Activated CD8-positive, alpha-beta T cell treated with anti-CD3 and anti-CD28 coated beads, Interleukin-2, amount 10 ng/mL, durations not matched to agents 7 days and 5 days (primary cell): ENCODE measurements around the gene ATF7. TPM values are rescaled to one million over a fixed set of nuclear protein-coding genes. Genes with fewer than 3 reads are reported as not detected.
"Not testable (repeated sequence)": the region's sequence is repeated elsewhere in the genome, so short reads cannot be mapped to it uniquely, and the experiment has no call there.

ENCODE experiments used
- ATAC-seq: fragments of 150-1000 bp; cut with Tn5 transposase; one replicate; pipeline ENCODE4 v1.10.0; 2021; ENCODE audit warnings: moderate library complexity
- CTCF ChIA-PET: fragments of 350-600 bp; sonication (Branson Sonifier 250); formaldehyde crosslinking; loops from one replicate; lab custom pipeline; 2021; ENCODE audit warnings: antibody characterized with exemption; lab: Charles Lee
- POLR2A ChIA-PET: fragments of 350-600 bp; sonication (Branson Sonifier 250); formaldehyde crosslinking; loops from one replicate; lab custom pipeline; 2021; ENCODE audit warnings: antibody characterized with exemption; lab: Charles Lee
- DNase-seq: peaks from one replicate; pipeline ENCODE4 v3.0.0-alpha.2; 2020
- H3K27ac Mint-ChIP-seq: one replicate; pipeline ENCODE4 v1.8.0; 2021; ENCODE audit warnings: mild to moderate bottlenecking, mixed read lengths
- H3K27me3 Mint-ChIP-seq: one replicate; pipeline ENCODE4 v1.8.0; 2021; ENCODE audit warnings: low read depth, mixed read lengths
- H3K36me3 Mint-ChIP-seq: one replicate; pipeline ENCODE4 v1.8.0; 2021; ENCODE audit warnings: low read depth, mixed read lengths
- H3K4me1 Mint-ChIP-seq: one replicate; pipeline ENCODE4 v1.8.0; 2021; ENCODE audit warnings: low read depth, mixed read lengths
- H3K4me3 Mint-ChIP-seq: one replicate; pipeline ENCODE4 v1.8.0; 2021; ENCODE audit warnings: mild to moderate bottlenecking, mixed read lengths
- H3K9me3 Mint-ChIP-seq: one replicate; pipeline ENCODE4 v1.8.0; 2022; ENCODE audit warnings: mixed read lengths; ENCODE audit not compliant: insufficient read depth
- total RNA-seq, 2 experiments: library from RNA; stranded (reverse); gene quantifications; one replicate each; pipeline ENCODE4 v1.2.3, GENCODE V29; 2021

Gene ATF7
- total RNA-seq, 2 experiments from 2014 or later, result 27.7 to 28.7 TPM

DNA sequence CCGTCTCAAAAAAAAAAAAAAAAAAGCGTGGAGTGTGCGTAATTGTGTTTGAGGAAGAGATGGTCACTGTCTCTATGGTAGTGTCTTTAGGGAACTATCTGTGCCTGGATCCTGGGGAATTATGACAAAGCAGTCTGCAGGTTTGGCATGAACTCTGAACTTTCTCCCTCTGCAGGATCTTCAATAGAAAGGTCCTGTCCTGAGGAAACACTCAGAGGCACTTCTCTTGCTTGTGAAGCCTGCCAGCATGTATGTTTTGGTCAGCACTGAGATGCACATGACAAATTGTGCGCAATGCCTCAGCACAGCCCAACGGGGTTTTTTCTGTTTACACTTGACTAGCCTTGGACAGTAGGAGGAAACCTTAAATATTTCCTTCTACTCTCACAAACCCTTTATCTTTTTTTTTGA lies 46.6 kb downstream of the ATF7 start:
- H3K27ac Mint-ChIP-seq, result no peak overlapping the region
- H3K4me3 Mint-ChIP-seq, result no peak overlapping the region
- peaks cover 17% of the 10 kb centered on the region for H3K4me1 Mint-ChIP-seq
- no peaks in the 10 kb centered on the region for H3K27me3 Mint-ChIP-seq
- ChIA-PET CTCF (no interaction called here), POLR2A (no interaction called here)
- no peak for ATAC-seq
- peaks cover 11% of the 10 kb centered on the region for H3K36me3 Mint-ChIP-seq
- H3K9me3 Mint-ChIP-seq, result no peaks in the 10 kb centered on the region
- no peak for DNase-seq

DNA sequence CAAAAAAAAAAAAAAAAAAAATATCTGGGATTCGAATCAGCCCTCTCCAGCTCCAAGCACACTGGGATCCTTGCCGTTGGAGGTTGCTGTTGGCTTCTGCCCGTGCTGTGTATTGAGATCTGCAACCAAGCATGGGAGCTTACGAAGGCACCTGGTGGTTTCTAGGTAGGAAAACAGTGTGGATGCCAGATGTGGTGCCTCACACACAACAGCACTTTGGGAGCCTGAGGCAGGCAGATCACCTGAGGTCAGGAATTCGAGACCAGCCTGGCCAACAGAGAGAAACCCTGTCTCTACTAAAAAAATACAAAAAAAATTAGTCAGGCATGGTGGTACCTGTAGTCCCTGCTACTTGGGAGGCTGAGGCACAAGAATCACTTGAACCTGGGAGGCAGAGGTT lies 47.4 kb downstream of the ATF7 start:
- CTCF ChIA-PET, result interaction anchor here (0.9 kb wide), 1 partner anchor 63 kb away, joined by 3 read pairs; no protein-coding TSS in a partner anchor
- Mint-ChIP-seq H3K4me1 (peaks cover 17% of the 10 kb centered on the region), H3K36me3 (peaks cover 9% of the 10 kb centered on the region), H3K9me3 (no peaks in the 10 kb centered on the region), H3K27ac (no peak overlapping the region), H3K4me3 (no peak overlapping the region), H3K27me3 (no peaks in the 10 kb centered on the region)
- ATAC-seq, result no peak
- DNase-seq, result no peak
- POLR2A ChIA-PET, result no interaction called here

DNA sequence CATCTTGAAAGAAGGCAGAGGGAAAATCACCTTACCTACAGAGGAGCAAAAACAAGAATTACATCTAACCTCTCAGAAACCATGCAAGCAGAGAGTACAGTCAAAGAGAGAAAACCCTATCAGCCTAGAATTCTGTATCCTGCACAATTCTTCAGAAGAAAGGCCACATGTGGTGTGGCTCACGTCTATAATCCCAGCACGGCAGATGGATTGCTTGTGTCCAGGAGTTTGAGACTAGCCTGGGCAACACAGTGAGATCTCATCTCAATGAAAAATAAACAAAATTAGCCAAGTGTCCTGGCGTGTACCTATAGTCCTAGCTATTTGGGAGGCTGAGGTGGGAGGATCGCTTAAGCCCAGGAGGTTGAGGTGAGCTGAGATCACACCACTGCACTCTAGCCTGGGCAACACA lies 48.2 kb downstream of the ATF7 start:
- DNase-seq, result no peak
- ChIA-PET CTCF (interaction anchor here (0.9 kb wide), 1 partner anchor 62 kb away, joined by 3 read pairs; no protein-coding TSS in a partner anchor), POLR2A (no interaction called here)
- H3K36me3 Mint-ChIP-seq, result peaks cover 9% of the 10 kb centered on the region
- H3K27ac Mint-ChIP-seq, result no peak overlapping the region
- H3K4me3 Mint-ChIP-seq, result no peak overlapping the region
- no peaks in the 10 kb centered on the region for H3K27me3 Mint-ChIP-seq
- no peak for ATAC-seq
- H3K4me1 Mint-ChIP-seq, result peaks cover 17% of the 10 kb centered on the region
- H3K9me3 Mint-ChIP-seq, result no peaks in the 10 kb centered on the region

DNA sequence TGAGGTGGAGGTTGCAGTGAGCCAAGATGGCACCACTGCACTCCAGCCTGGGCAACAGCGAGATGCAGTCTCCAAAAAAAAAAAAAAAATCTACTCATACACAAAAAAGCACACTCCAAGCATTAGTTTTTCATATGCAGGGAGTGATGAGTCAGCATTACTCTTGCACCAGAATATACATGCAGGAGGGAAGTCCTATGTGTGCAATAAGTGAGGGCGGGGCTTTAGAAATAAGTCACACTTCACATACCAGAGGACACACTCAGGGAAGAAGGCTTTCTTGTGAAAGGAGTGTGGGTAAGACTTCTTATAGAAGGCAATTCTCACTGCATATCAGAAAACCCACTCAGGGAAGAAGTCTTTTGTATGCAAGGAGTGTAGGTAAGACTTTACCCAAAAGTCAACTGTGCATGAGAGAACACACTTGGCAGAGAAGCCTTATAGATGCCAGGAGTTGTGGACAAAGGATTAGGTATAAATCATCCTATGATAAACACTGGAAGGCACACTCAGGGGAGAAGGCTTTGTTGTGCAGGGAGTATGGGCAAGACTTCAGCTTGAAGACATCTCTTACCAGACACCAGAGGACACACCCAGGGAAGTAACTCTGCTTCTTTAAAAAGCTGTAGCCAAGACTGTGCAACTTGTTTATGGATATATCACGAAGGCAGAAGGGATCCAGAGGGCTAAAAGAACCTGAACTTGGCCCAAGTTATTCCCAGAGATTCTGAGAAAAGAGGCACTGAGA lies 50.5 kb downstream of the ATF7 start:
- Mint-ChIP-seq H3K4me1 (peaks cover 34% of the 10 kb centered on the region), H3K36me3 (peaks cover 15% of the 10 kb centered on the region), H3K4me3 (no peak overlapping the region), H3K27ac (peak overlapping the region; percentile 41), H3K27me3 (no peaks in the 10 kb centered on the region), H3K9me3 (no peaks in the 10 kb centered on the region)
- POLR2A ChIA-PET, result no interaction called here
- DNase-seq (no peak), ATAC-seq (no peak)
- CTCF ChIA-PET, result no interaction called here

DNA sequence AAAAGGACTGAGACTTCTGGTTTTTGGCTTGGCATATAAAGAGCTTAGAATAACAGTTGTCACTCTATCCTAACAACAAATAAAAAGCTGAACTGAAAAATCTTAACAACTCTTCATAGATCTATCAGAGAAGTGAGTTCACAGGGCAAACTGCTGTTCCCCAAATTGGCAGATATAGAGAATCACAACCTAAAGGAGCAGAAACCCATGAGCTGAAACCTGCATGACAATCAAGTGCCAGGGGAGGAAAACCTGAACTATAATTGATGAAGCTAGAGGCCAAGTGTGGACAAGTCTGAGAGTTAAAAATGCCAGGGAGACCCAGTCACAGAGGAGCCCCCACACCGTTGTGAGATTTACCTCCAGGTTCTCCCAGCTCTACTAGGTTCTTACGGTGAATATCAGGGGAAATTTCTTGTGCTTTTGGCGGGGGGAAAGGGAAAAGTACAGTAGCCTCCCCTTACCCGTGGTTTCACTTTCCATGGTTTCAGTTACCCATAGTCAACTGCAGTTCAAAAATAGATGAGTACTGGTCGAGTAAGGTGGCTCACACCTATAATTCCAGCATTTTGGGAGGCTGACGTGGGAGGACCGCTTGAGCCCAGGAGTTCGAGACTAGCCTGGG lies 53.9 kb downstream of the ATF7 start:
- H3K9me3 Mint-ChIP-seq, result no peaks in the 10 kb centered on the region
- no peak for ATAC-seq

DNA sequence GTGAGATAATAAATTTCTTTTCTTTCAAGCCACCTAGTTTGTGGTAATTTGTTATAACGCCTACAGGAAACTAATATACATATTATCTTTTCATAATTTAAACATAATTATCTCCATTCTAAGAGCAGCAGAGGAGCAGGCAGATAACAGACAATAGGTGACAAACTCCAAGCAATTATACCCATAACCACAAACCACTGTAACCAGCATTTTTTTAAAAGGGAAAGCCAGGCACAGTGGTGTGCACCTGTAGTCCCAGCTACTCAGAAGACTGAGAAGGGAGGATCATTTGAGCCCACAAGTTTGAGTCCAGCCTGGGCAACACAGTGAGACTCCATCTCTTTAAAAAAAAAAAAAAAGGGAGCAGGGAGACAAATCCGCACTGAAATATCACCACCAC lies 54.9 kb downstream of the ATF7 start:
- peaks cover 29% of the 10 kb centered on the region for H3K4me1 Mint-ChIP-seq
- no peaks in the 10 kb centered on the region for H3K27me3 Mint-ChIP-seq
- no peak overlapping the region for H3K4me3 Mint-ChIP-seq
- ChIA-PET CTCF (no interaction called here), POLR2A (no interaction called here)
- peaks cover 14% of the 10 kb centered on the region for H3K36me3 Mint-ChIP-seq
- ATAC-seq (no peak), DNase-seq (no peak)
- no peak overlapping the region for H3K27ac Mint-ChIP-seq
- H3K9me3 Mint-ChIP-seq, result no peaks in the 10 kb centered on the region

More for the DNA sequence above, 53.9 kb downstream of the ATF7 start:
- Mint-ChIP-seq H3K4me3 (no peak overlapping the region), H3K27me3 (no peaks in the 10 kb centered on the region), H3K36me3 (peaks cover 17% of the 10 kb centered on the region), H3K4me1 (peaks cover 31% of the 10 kb centered on the region), H3K27ac (peak overlapping the region; percentile 62)
- ChIA-PET CTCF (interaction anchor here (0.7 to 1.7 kb wide), 2 partner anchors 29 to 174 kb away, joined by 3 to 4 read pairs; no protein-coding TSS in a partner anchor), POLR2A (no interaction called here)
- no peak for DNase-seq

DNA sequence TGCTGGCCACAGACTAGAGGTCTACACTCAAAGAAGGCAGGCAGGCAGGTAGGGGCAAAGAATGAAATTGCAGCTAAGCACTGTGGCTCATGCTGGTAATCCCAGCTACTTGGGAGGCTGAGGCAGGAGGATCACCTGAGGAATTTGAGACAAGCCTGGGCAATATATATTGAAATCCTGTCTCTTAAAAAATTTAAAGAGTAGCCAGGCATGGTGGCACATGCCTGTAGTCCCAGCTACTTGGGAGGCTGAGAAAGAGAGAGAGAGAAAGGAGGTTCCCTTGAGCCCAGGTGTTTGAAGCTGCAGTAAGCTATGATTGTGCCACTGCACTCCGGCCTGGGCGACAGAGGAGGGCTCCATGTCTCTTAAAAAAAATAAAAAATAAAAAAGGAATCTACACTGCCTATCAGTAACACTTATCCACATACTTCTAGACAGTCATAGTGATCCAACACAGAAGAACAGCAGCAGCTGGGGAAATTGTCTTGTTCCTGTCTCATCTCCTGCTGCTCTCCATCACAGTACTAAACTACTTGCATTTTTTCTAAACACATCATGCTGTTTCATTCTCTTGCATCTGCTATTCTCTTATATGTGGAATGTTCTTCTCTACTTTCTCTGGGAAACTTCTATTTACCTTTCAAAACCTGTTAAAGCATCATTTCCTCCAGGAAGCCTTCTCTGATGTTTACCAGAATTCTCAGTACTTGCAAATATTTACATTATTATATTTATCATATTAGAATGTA lies 57.2 kb downstream of the ATF7 start:
- H3K27ac Mint-ChIP-seq, result no peak overlapping the region
- ATAC-seq, result no peak
- POLR2A ChIA-PET, result interaction anchor here (1.3 kb wide), 1 partner anchor 10 kb away, joined by 4 read pairs; no protein-coding TSS in a partner anchor

DNA sequence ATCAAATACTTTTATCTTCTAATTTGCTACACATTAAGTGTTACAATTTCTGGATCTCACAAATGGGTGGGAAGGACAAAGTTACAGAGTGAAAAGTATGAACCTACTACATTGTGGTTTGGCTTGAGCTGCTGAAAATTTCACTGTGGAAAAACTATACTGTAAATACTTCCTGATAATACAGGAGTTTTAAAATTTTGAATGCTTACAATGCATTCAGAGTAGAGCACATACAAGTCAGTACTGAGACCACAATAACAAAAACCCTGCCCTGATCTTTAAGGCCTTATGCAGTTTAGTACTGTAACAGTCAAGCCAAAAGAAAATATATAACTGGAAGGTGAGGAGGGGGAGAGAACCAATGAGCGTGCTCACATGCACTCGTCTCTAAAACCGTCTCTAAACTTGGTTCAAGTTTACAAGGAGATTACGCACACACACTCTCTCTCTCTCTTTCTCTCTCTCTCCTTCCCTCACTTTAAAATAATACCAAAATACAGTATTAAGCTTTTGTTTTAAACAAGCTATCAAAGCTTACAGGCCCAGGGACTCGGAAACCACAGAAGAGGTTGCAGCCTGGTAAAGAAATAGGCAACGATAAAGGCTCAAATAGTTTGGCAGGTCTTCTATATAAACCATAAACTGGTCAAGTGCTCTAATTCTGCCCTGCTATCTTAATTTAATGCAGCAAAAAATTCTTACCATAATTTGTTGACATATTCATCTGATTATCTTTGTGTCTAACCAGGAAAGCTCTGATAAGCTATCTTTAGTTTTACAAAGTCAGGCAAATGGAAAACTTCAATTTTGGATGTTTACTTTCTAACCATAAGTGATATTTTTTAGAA lies 58.0 kb downstream of the ATF7 start:
- no peaks in the 10 kb centered on the region for H3K9me3 Mint-ChIP-seq
- no peaks in the 10 kb centered on the region for H3K27me3 Mint-ChIP-seq
- ChIA-PET POLR2A (no interaction called here), CTCF (interaction anchor here (1.2 kb wide), 1 partner anchor 25 kb away, joined by 9 read pairs; no protein-coding TSS in a partner anchor)
- no peak overlapping the region for H3K4me3 Mint-ChIP-seq
- peaks cover 34% of the 10 kb centered on the region for H3K4me1 Mint-ChIP-seq
- H3K36me3 Mint-ChIP-seq, result peaks cover 12% of the 10 kb centered on the region
- ATAC-seq, result no peak
- no peak for DNase-seq
- H3K27ac Mint-ChIP-seq, result no peak overlapping the region

More for the DNA sequence above, 57.2 kb downstream of the ATF7 start:
- CTCF ChIA-PET, result interaction anchor here (1.2 kb wide), 1 partner anchor 26 kb away, joined by 9 read pairs; no protein-coding TSS in a partner anchor
- Mint-ChIP-seq H3K4me3 (no peak overlapping the region), H3K9me3 (no peaks in the 10 kb centered on the region), H3K36me3 (peaks cover 9% of the 10 kb centered on the region), H3K27me3 (no peaks in the 10 kb centered on the region), H3K4me1 (peaks cover 30% of the 10 kb centered on the region)
- DNase-seq, result no peak

DNA sequence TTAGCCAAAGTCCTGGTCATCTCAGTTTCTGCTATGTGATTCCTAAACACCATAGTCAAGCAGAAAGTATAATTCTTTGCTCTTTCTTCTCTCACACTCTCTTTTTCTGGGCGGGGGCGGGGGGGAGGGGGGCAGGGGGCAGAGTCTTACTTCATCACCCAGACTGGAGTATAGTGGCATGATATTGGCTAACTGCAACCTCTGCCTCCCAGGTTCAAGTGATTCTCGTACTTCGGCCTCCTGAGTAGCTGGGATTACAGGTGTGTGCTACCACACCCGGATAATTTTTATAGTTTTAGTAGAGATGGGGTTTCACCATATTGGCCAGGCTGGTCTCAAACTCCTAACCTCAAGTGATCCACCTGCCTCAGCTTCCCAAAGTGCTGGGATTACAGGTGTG lies 60.8 kb downstream of the ATF7 start:
- DNase-seq, H3K4me3 Mint-ChIP-seq, ATAC-seq, POLR2A ChIA-PET, H3K27ac Mint-ChIP-seq, H3K27me3 Mint-ChIP-seq, H3K9me3 Mint-ChIP-seq: not testable (repeated sequence)
- CTCF ChIA-PET, result interaction anchor here (1.0 to 2.0 kb wide), 4 partner anchors 22 to 178 kb away, joined by 3 to 6 read pairs (median 3); partner anchors contain the start of gene ATP5MC2
- Mint-ChIP-seq H3K36me3 (peaks cover 11% of the 10 kb centered on the region), H3K4me1 (peaks cover 24% of the 10 kb centered on the region)

DNA sequence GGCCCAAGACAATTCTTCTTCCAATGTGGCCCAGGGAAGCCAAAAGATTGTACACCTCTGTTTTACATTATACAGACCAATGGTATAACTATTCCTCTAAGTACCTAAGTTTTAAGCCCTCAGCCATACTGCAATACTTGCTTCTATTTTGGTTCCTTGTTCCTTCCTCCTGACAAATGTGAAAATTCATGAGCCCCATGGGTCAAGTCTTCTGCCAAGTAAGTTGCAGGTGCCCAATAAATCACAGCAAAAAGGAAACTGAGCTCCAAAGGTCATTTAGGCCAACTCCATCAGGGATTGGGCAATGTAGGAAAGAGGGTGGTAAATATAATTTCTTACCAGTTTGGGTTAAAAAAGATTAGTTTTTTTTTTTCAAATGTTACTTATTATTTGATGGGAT lies 61.2 kb downstream of the ATF7 start:
- H3K9me3 Mint-ChIP-seq, result no peaks in the 10 kb centered on the region
- peaks cover 11% of the 10 kb centered on the region for H3K36me3 Mint-ChIP-seq
- H3K27me3 Mint-ChIP-seq, result no peaks in the 10 kb centered on the region
- no peak overlapping the region for H3K4me3 Mint-ChIP-seq
- H3K27ac Mint-ChIP-seq, result no peak overlapping the region
- no peak for ATAC-seq
- ChIA-PET POLR2A (no interaction called here), CTCF (interaction anchor here (1.2 to 2.0 kb wide), 3 partner anchors 21 to 179 kb away, joined by 3 to 6 read pairs (median 3); partner anchors contain the start of gene ATP5MC2)
- DNase-seq, result no peak
- peaks cover 24% of the 10 kb centered on the region for H3K4me1 Mint-ChIP-seq

DNA sequence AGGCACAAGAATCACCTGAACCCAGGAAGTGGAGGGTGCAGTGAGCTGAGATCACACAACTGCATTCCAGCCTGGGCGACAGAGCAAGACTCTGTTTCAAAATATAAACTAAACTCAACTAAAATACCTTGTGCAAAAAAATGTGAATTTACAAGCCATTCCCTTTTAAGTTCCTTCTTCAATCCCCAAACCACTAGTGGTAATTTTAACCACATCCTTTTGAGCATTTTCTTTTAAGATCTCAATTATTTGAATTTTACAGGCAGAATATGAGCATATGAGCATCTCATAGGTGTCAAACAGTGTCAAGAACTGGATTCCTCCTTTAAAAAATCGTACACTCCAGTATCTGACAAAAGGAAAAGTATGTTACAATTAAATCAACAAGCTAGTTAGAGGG lies 61.9 kb downstream of the ATF7 start:
- Mint-ChIP-seq H3K4me1 (peaks cover 24% of the 10 kb centered on the region), H3K4me3 (no peak overlapping the region), H3K27ac (no peak overlapping the region), H3K36me3 (peaks cover 11% of the 10 kb centered on the region), H3K27me3 (no peaks in the 10 kb centered on the region), H3K9me3 (no peaks in the 10 kb centered on the region)
- ChIA-PET POLR2A (no interaction called here), CTCF (interaction anchor here (1.0 to 2.0 kb wide), 4 partner anchors 21 to 179 kb away, joined by 3 to 6 read pairs (median 3); partner anchors contain the start of gene ATP5MC2)
- no peak for ATAC-seq
- DNase-seq, result no peak
